Activated CD8-positive, alpha-beta memory T cell treated with anti-CD3 and anti-CD28 coated beads, Interleukin-2, amount 10 ng/mL, durations not matched to agents 7 days and 5 days (primary cell): Measurements from ENCODE around the gene METAP1. TPM values are rescaled to one million over a fixed set of nuclear protein-coding genes. Genes with fewer than 3 reads are reported as not detected.
"Not testable (repeated sequence)": the region's sequence is repeated elsewhere in the genome, so short reads cannot be mapped to it uniquely, and the experiment has no call there.

Experiments used
- ATAC-seq: fragments of 150-1000 bp; cut with Tn5 transposase; one replicate; pipeline ENCODE4 v1.10.0; 2021; ENCODE audit warnings: moderate library complexity
- CTCF ChIA-PET: fragments of 350-600 bp; sonication (Branson Sonifier 250); formaldehyde crosslinking; loops from one replicate; lab custom pipeline; 2021; ENCODE audit warnings: antibody characterized with exemption; lab: Charles Lee
- DNase-seq: peaks from one replicate; pipeline ENCODE4 v3.0.0-alpha.2; 2020
- H3K27ac Mint-ChIP-seq: one replicate; pipeline ENCODE4 v1.8.0; 2021; ENCODE audit warnings: mild to moderate bottlenecking, mixed read lengths
- H3K27me3 Mint-ChIP-seq: one replicate; pipeline ENCODE4 v1.8.0; 2021; ENCODE audit warnings: mixed read lengths
- H3K36me3 Mint-ChIP-seq: one replicate; pipeline ENCODE4 v1.8.0; 2021; ENCODE audit warnings: mild to moderate bottlenecking, mixed read lengths
- H3K4me1 Mint-ChIP-seq: one replicate; pipeline ENCODE4 v1.8.0; 2021; ENCODE audit warnings: mixed read lengths
- H3K4me3 Mint-ChIP-seq: one replicate; pipeline ENCODE4 v1.8.0; 2021; ENCODE audit warnings: mild to moderate bottlenecking, moderate library complexity, mixed read lengths
- H3K9me3 Mint-ChIP-seq: one replicate; pipeline ENCODE4 v1.8.0; 2022; ENCODE audit warnings: low read depth, mixed read lengths
- total RNA-seq, 2 experiments: library from RNA; stranded (reverse); gene quantifications; one replicate each; pipeline ENCODE4 v1.2.3, GENCODE V29; 2021

Gene METAP1
- total RNA-seq, 2 experiments from 2014 or later: 43.7 to 48.4 TPM

- CTCF ChIA-PET: no interaction called here
- Mint-ChIP-seq H3K36me3 (peaks cover 51% of the 10 kb centered on the region), H3K4me3 (no peak overlapping the region)
Observed at GRCh38 chr4:99013402-99013843, 17.9 kb downstream of the METAP1 start.

DNA sequence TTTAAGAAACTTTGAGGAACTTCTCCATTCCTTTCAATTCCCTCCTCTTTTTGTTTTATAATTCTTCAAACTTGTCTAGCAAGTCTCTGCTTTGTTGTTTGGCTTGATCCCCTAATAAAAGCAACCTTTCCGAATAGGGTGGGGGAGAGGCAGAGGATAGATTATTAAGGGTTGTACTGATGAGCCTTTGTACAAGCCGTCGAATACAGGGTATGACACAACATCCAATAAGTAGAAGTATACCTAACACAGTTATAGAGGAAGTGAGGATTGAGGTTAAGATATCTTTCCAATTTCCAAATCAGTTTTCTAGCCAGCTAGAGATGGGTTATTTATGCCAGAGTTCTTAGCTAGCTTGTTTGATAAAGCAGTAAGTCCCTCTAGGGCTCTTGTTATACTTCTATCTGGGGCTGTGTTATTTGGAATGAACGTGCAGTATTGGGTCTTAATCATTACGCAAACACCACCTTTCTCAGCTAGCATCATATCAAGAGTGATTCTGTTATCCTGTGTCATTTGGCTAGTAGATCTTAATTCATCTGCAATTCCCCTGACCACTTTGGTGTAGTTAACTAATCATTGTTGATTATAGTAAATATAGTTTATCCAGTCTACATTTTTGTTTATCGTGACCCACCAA lies 18.5 kb downstream of the METAP1 start:
- DNase-seq (no peak), ATAC-seq (no peak)
- no peak overlapping the region for H3K4me3 Mint-ChIP-seq
- peaks cover 6% of the 10 kb centered on the region for H3K9me3 Mint-ChIP-seq
- no peaks in the 10 kb centered on the region for H3K4me1 Mint-ChIP-seq
- H3K36me3 Mint-ChIP-seq: peaks cover 55% of the 10 kb centered on the region
- no peak overlapping the region for H3K27ac Mint-ChIP-seq
- H3K27me3 Mint-ChIP-seq: no peaks in the 10 kb centered on the region
- CTCF ChIA-PET: interaction anchor here (1.5 kb wide), 1 partner anchor 19 kb away, joined by 4 read pairs; no protein-coding TSS in a partner anchor

More at GRCh38 chr4:99013402-99013843, 17.9 kb downstream of the METAP1 start:
- Mint-ChIP-seq H3K9me3 (peaks cover 5% of the 10 kb centered on the region), H3K27ac (no peak overlapping the region), H3K27me3 (no peaks in the 10 kb centered on the region), H3K4me1 (no peaks in the 10 kb centered on the region)
- no peak for ATAC-seq
- DNase-seq: no peak

DNA sequence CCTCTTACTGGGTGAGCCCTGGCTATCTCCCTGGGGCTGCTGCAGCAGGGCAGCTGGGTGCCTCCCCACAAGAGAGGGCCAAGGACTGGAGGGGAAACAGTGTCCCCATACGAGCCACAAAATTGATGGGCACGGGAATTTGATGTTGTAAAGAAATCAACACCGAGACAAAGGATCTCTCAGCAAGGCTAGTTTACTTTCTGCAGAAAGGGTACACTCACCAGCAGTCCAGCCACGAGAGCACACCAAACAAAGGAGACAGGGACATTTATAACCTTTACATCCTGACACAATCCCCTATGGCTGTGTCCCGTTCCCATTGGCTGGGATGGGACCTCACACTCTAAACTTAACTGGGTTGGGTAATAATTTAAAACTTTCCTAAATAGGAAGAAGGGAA lies 25.9 kb downstream of the METAP1 start:
- ATAC-seq (no peak), DNase-seq (no peak)
- Mint-ChIP-seq H3K4me1 (peaks cover 11% of the 10 kb centered on the region), H3K9me3 (peaks cover 18% of the 10 kb centered on the region), H3K36me3 (peaks cover 51% of the 10 kb centered on the region), H3K27ac (no peak overlapping the region), H3K27me3 (no peaks in the 10 kb centered on the region), H3K4me3 (no peak overlapping the region)
- CTCF ChIA-PET: interaction anchor here (0.6 kb wide), 1 partner anchor 34 kb away, joined by 3 read pairs; no protein-coding TSS in a partner anchor

- no peak overlapping the region for H3K4me3 Mint-ChIP-seq
- H3K9me3 Mint-ChIP-seq: peaks cover 18% of the 10 kb centered on the region
- no peak for DNase-seq
- ATAC-seq: no peak
- no peaks in the 10 kb centered on the region for H3K27me3 Mint-ChIP-seq
- peaks cover 11% of the 10 kb centered on the region for H3K4me1 Mint-ChIP-seq
- CTCF ChIA-PET: no interaction called here
- no peak overlapping the region for H3K27ac Mint-ChIP-seq
- peaks cover 46% of the 10 kb centered on the region for H3K36me3 Mint-ChIP-seq
Observed at GRCh38 chr4:99022566-99022965, 27.0 kb downstream of the METAP1 start.

DNA sequence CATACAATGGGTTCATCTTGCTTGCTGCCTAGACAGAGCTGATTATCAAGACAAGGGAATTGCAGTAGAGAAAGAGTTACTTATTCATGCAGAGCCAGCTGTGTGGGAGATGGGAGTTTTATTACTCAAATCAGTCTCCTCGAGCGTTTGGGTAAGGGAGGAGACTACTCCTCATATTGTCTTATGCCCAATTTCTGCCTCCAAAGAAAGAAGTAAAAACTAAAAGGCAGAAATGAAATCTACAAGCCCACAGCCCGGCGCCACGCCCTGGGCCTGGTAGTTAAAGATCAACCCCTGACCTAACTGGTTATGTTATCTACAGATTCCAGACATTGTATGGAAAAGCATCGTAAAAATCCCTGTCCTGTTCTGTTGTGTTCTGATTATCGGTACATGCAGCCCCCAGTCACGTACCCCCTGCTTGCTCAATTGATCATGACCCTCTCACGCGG lies 28.3 kb downstream of the METAP1 start:
- Mint-ChIP-seq H3K4me1 (peaks cover 11% of the 10 kb centered on the region), H3K36me3 (peaks cover 38% of the 10 kb centered on the region), H3K9me3 (peaks cover 15% of the 10 kb centered on the region)
- H3K4me3 Mint-ChIP-seq, H3K27me3 Mint-ChIP-seq, ATAC-seq, CTCF ChIA-PET, DNase-seq, H3K27ac Mint-ChIP-seq: not testable (repeated sequence)

- Mint-ChIP-seq H3K27me3 (no peaks in the 10 kb centered on the region), H3K9me3 (peaks cover 11% of the 10 kb centered on the region), H3K4me3 (no peak overlapping the region), H3K27ac (no peak overlapping the region), H3K36me3 (peaks cover 37% of the 10 kb centered on the region), H3K4me1 (peaks cover 19% of the 10 kb centered on the region)
- no peak for ATAC-seq
- no peak for DNase-seq
- CTCF ChIA-PET: no interaction called here
Observed at GRCh38 chr4:99024481-99025275, 29.2 kb downstream of the METAP1 start.

- Mint-ChIP-seq H3K4me3 (no peak overlapping the region), H3K4me1 (peaks cover 20% of the 10 kb centered on the region), H3K27me3 (no peaks in the 10 kb centered on the region), H3K36me3 (peaks cover 36% of the 10 kb centered on the region), H3K9me3 (peaks cover 10% of the 10 kb centered on the region), H3K27ac (no peak overlapping the region)
- DNase-seq (no peak), ATAC-seq (no peak)
- CTCF ChIA-PET: interaction anchor here (0.7 to 1.5 kb wide), 2 partner anchors 30 kb away, joined by 3 to 6 read pairs; partner anchors contain the start of gene METAP1
Observed at GRCh38 chr4:99025506-99025905, 30.0 kb downstream of the METAP1 start.

DNA sequence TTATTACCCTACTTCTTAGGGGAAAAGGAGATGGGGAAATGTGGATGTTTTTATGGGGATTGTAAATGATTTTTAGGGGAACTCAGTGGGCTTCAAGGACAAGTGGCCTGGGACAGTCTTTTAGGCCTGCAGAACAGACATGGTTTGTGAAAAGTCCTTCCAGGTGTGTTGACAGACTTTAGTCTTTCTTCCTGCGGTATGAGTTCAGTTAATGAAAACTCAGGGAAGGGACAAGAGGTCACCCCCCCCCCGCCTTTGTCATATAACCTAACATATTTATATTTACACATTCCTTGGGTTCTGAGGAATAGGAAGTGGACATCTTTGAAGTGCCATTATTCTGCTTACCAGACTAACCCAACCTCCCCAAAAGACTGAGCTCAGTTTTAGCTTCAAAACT lies 31.8 kb downstream of the METAP1 start:
- Mint-ChIP-seq H3K27me3 (no peaks in the 10 kb centered on the region), H3K4me1 (peaks cover 20% of the 10 kb centered on the region), H3K4me3 (no peak overlapping the region), H3K27ac (no peak overlapping the region), H3K36me3 (peaks cover 27% of the 10 kb centered on the region), H3K9me3 (no peaks in the 10 kb centered on the region)
- no peak for DNase-seq
- no peak for ATAC-seq
- CTCF ChIA-PET: interaction anchor here (1.7 kb wide), 1 partner anchor 16 kb away, joined by 5 read pairs; no protein-coding TSS in a partner anchor

- no peak for ATAC-seq
- Mint-ChIP-seq H3K4me3 (no peak overlapping the region), H3K4me1 (peaks cover 20% of the 10 kb centered on the region), H3K27ac (no peak overlapping the region), H3K27me3 (no peaks in the 10 kb centered on the region), H3K36me3 (peaks cover 28% of the 10 kb centered on the region), H3K9me3 (no peaks in the 10 kb centered on the region)
- CTCF ChIA-PET: no interaction called here
- no peak for DNase-seq
Observed at GRCh38 chr4:99028187-99028586, 32.7 kb downstream of the METAP1 start.

GRCh38 chr4:99029018-99029735 lies 33.7 kb downstream of the METAP1 start:
- ATAC-seq: no peak
- no peak overlapping the region for H3K4me3 Mint-ChIP-seq
- H3K27ac Mint-ChIP-seq: no peak overlapping the region
- peaks cover 32% of the 10 kb centered on the region for H3K36me3 Mint-ChIP-seq
- no peaks in the 10 kb centered on the region for H3K27me3 Mint-ChIP-seq
- CTCF ChIA-PET: interaction anchor here (1.1 to 1.3 kb wide), 3 partner anchors 13 to 35 kb away, joined by 4 read pairs; no protein-coding TSS in a partner anchor
- no peaks in the 10 kb centered on the region for H3K9me3 Mint-ChIP-seq
- peaks cover 15% of the 10 kb centered on the region for H3K4me1 Mint-ChIP-seq
- no peak for DNase-seq

DNA sequence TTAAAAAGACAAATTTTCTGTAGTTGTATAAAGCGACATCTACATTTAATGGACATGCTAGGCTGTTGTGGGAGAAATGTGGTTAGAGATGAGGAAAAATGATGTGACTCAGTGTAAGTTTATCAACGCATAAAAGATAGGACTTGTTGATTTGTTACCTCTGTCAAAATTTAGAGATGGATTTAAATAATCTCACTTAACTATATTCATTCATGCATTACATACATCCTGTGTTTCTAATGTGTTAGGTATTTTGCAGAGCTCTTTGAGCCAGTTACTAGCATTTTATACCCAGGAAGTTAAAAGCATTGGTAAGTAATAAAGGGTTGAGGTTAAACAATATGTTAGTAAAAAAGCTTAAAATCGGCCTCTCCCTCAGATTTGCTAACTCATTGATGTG lies 34.3 kb downstream of the METAP1 start:
- DNase-seq (no peak), ATAC-seq (no peak)
- no peak overlapping the region for H3K27ac Mint-ChIP-seq
- H3K9me3 Mint-ChIP-seq: no peaks in the 10 kb centered on the region
- CTCF ChIA-PET: interaction anchor here (1.1 to 1.3 kb wide), 3 partner anchors 13 to 36 kb away, joined by 4 read pairs; no protein-coding TSS in a partner anchor
- no peak overlapping the region for H3K4me3 Mint-ChIP-seq
- no peaks in the 10 kb centered on the region for H3K27me3 Mint-ChIP-seq
- peaks cover 10% of the 10 kb centered on the region for H3K4me1 Mint-ChIP-seq
- peaks cover 35% of the 10 kb centered on the region for H3K36me3 Mint-ChIP-seq

DNA sequence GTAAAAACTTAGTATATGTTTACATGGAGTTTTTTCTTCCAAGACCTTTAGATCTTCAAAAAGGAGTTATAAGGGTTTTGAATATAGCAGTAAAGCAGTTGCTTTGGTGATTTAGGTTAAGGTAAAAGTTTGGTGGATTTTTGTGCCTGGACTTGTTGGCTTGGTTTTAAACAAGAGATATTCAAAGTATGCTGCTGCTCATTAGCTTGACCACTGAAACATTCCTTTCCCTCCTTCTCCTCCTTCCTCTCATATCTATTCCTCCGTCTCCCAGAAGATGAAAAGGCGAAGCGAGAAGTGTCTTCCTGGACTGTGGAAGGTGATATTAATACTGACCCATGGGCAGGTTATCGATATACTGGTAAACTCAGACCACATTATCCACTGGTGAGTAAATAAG lies 38.4 kb downstream of the METAP1 start:
- no peak overlapping the region for H3K4me3 Mint-ChIP-seq
- CTCF ChIA-PET: no interaction called here

GRCh38 chr4:99038213-99038612 lies 42.7 kb downstream of the METAP1 start:
- CTCF ChIA-PET: interaction anchor here (1.0 to 1.2 kb wide), 2 partner anchors 18 to 570 kb away, joined by 3 read pairs; no protein-coding TSS in a partner anchor
- ATAC-seq (no peak), DNase-seq (no peak)
- Mint-ChIP-seq H3K4me3 (no peak overlapping the region), H3K27me3 (no peaks in the 10 kb centered on the region), H3K36me3 (peaks cover 58% of the 10 kb centered on the region), H3K27ac (no peak overlapping the region), H3K9me3 (peaks cover 3% of the 10 kb centered on the region), H3K4me1 (peaks cover 10% of the 10 kb centered on the region)

More for the DNA sequence above, 38.4 kb downstream of the METAP1 start:
- Mint-ChIP-seq H3K27me3 (no peaks in the 10 kb centered on the region), H3K36me3 (peaks cover 60% of the 10 kb centered on the region), H3K27ac (no peak overlapping the region), H3K9me3 (peaks cover 3% of the 10 kb centered on the region), H3K4me1 (peaks cover 9% of the 10 kb centered on the region)
- ATAC-seq (no peak), DNase-seq (no peak)
